HL-60 (cell line): Measurements from ENCODE around the gene MAP4.

ENCODE experiments used
- CTCF ChIP-seq: IDR thresholded peaks from one replicate; pipeline ENCODE4 v1.5.1; 2011; ENCODE audit warnings: low read length, control low read depth, inconsistent platforms; ENCODE audit not compliant: insufficient read depth
- POLR2AphosphoS5 ChIP-seq: IDR thresholded peaks from 2 replicates; pipeline ENCODE4 v1.6.1; 2012; ENCODE audit warnings: low read depth
- SPI1 ChIP-seq: IDR thresholded peaks from 2 replicates; pipeline ENCODE4 v1.6.1; 2012; ENCODE audit warnings: low read depth, mild to moderate bottlenecking, borderline replicate concordance

GRCh38 chr3:47940232-47940631, 76.0 kb downstream of the MAP4 start:
- TF ChIP-seq CTCF (no peak), SPI1 (no peak), POLR2AphosphoS5 (no peak)
